NCI-H446 (cell line): ENCODE measurements around the gene TTYH2.
A peak's percentile ranks its signal among the peaks of the same experiment; 100 is the strongest.

Experiments
- DNase-seq, 2 experiments: peaks; one replicate each; lab custom pipeline; 2025; lab: John Stamatoyannopoulos, UW

TTYH2 gene

DNA sequence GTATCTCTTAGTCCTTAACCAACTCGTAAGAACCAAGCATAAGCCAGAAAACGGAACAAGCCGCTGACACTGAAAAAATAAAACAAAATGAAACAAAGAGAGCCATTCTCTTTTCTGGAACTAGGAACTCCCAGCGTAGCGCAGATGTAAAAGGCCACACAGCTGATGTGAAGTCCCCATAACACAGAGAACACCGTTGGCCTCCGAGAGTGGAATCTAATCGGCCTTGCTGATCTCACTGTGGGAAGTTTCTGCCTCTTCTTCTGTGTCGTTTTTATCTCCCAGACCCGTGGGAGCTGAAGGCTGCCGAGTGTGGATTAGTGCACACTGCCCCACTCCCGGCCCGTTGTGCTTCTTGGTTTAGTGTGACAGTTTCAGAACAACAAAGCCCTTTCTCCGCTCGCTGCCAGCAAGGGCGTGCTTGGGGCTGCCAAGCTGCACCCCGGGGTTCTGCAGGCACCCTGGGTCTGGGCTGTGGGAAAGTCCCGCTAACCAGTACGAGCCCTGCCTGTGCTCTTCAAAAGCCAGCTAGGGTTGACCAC, 21.7 kb downstream of the TTYH2 start:
- DNase-seq: no peak

DNA sequence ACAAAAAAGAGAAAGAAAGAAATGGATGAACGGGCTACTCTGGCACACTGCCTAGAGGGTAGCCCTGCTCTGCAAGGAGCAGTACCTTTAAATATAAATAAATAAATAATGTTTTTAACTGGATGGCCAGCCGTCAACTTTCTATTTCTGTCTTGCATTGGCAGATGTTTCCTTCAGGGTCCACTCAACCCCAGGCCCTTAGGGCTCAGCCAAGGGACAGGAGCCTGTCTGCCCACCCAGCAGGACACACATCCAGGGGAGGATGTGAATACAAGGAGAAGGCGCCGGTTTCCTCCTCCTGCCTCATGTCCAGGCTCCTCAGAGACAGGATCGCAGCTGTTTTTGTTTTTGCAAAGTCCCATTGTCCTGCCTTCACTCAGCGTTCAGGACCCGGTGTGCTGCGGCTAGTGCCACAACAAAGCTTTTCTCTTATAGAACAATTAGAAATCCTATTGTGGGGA, 22.6 kb downstream of the TTYH2 start:
- DNase-seq: no peak

- DNase-seq: no peak
These were observed 23.9 kb downstream of the TTYH2 start for GRCh38 chr17:74237321-74237720.

DNA sequence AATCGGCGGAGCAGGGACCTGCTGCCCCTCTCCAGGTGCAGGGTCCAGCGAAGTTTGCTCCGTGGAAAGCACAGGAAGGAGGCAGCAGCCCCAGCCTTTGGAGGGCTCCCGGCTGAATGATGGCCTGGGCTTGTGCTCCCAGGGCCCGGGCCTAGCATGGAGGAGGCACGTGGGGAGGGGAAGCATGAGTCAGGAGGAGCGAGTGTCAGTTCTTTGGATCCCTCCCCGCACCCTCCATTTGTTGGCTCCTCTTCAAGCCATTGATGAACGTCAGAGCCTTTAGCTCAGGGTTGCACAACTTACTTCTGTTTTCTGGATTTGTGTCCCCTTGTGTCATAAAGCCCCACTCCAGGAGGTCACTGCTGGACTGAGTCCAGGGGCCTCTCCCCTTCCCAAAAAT, 25.8 kb downstream of the TTYH2 start:
- DNase-seq: no peak

GRCh38 chr17:74240618-74241205, 27.3 kb downstream of the TTYH2 start:
- DNase-seq: no peak

DNA sequence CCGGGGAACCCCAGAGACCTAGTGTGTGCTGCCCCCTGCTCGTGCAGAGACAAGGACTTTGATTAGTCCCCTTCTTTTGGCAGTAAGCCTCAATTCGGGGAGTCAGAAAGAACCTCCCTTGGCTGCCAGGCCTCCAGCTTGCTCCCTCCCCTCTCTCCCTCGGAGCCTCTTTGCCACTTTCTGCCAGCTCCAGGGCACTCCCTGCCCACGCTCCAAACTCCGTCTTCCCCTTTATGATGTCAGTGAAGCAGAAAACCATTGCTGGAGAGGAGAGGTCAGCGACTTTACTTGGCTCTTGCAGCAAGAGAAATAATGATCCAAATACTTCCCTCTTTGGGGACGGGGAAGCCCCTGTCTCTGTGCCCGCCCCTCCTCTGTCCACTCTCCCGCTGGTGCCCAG, 28.1 kb downstream of the TTYH2 start:
- no peak for DNase-seq

DNA sequence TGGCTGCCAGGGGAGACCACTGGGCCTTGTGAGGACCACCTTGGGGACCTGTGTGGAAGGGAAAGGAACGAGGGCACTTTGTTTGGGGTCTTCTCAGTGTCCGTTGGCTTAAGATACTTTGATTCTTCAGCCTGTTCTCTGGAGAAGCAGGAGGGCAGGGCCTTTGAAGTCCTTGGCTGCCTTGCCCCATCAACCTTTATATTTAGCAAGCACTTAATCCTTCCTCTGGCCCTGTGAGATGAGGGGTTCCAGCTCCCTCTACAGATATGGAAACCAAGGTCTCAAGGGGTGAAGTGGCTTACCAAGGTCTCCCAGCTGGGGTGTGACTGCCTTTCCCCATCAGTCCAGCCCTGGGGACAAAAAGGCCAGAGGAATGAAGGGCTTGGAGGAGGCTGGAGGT, 28.5 kb downstream of the TTYH2 start:
- no peak for DNase-seq

GRCh38 chr17:74243013-74243755, 29.8 kb downstream of the TTYH2 start:
- peak in 1 of 2 experiments; percentile 23 for DNase-seq

GRCh38 chr17:74244128-74244527, 30.8 kb downstream of the TTYH2 start:
- DNase-seq: no peak

- DNase-seq: no peak
These were observed 31.2 kb downstream of the TTYH2 start for GRCh38 chr17:74244548-74244947.

- DNase-seq: no peak
These were observed 31.9 kb downstream of the TTYH2 start for GRCh38 chr17:74245145-74245831.

GRCh38 chr17:74245871-74246270, 32.5 kb downstream of the TTYH2 start:
- no peak for DNase-seq

DNA sequence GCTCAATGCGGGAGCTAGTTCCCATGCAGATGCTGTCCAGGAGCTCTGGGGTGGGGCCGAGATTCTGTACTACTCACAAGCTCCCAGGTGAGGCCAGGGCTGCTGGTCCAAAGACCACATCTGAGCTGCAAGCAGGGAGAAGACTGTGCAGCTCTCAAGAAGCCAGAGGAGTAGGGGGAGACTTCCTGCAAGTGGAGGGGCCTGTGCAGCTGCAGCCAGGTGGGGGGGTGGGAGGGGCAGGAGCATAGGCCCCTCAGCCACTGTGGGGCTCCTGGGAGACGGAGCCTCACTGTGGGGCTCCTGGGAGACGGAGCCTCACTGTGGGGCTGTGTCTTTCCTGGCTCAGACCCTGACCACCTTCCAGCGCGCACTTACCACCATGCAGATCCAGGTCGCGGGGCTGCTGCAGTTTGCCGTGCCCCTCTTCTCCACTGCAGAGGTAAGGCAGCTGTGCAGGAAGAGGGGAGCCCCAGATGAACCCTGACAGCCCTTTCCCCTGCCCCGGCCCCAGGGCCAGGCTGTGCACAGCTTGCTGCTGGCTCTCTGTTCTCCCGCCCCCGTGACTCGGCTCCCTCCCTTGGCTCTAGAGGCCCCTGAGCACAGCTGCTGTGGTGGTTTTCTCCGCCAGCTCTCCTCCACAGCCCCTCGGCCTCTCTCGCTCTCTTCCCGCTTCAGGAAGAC, 36.4 kb downstream of the TTYH2 start:
- DNase-seq: no peak

DNA sequence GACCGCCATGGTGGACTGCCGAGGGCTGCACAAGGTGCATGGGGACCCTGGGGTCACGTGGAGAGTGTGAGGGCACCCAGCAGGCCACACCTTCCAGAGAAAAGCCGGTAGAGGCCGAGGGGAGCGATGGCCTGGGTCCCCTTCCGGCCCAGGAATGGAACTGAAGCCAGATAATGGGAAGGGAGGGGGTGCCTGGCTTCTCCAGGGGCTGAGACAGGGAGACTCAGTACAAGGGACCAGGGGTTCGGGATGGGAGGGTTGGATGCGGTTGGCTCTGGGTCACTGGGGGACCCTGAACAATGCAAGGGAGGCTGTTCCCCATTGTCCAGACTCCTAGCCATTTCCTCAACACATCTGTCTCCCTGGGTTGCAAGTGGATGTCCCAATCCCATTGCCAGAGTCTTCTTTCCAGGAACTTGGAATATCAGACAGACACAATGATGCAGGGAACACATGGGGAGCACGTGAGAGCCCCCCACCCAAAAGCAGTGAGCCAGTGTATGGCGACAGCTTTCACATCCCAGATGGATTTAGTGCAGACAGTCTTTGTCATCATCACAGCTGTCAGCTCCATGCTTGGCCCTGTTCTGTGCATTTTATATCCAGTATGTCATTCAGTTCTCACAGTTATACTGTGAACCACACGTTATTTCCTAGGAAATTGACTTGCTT, 37.1 kb downstream of the TTYH2 start:
- no peak for DNase-seq

DNA sequence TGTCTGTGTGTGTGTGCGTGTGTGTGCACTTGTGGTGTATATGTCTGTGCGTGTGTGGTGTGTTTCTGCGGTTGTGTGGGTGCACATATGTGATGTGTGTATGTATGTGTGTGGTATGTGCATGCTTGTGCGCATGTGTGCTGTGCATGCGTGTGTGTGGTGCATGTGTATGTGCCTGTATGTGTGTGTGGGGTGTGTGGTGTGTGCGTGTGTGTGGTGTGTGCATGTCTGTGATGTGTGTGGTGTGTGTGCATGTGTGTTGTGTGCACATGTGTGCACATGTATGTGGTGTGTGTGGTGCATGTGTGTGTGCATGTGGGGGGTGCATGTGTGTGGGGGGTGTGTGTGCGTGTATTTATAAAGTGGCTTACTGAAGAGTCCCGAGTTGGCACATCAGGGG, 37.7 kb downstream of the TTYH2 start:
- DNase-seq: no peak

- no peak for DNase-seq
These were observed 38.2 kb downstream of the TTYH2 start for GRCh38 chr17:74251569-74251968.

GRCh38 chr17:74252211-74252610, 38.8 kb downstream of the TTYH2 start:
- no peak for DNase-seq

DNA sequence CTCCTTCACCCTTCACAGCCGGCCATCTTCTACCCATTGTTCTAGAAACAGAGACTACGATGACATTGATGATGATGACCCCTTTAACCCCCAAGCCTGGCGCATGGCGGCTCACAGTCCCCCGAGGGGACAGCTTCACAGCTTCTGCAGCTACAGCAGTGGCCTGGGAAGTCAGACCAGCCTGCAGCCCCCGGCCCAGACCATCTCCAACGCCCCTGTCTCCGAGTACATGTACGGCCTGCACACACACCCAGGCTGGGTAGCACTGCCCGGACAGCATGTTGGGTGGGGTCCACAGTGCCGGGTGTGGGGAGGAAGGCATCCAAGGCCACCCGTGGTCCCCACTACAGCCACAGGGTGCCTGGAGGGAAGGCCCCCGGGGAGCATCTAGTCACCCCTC, 39.7 kb downstream of the TTYH2 start:
- no peak for DNase-seq

- DNase-seq: no peak
These were observed 43.9 kb downstream of the TTYH2 start for GRCh38 chr17:74257311-74257710.

- no peak for DNase-seq
These were observed 46.5 kb downstream of the TTYH2 start for GRCh38 chr17:74259667-74260524.

GRCh38 chr17:74260525-74260850, 47.1 kb downstream of the TTYH2 start:
- DNase-seq: no peak
